ENCODE measurements around the gene TMEM91.
A peak's percentile ranks its signal among the peaks of the same experiment; 100 is the strongest.

The TMEM91 gene

GRCh38 chr19:41425174-41426115 is 49.1 kb downstream of the TMEM91 start:
- Histone ChIP-seq H3K4me1 (ENCODE audit: control insufficient read depth, insufficient read depth, low read length) (peaks cover 18% of the 10 kb centered on the region), H3K9me3 (ENCODE audit: control insufficient read depth, insufficient read depth, low read depth, low read length) (no peaks in the 10 kb centered on the region), H3K27me3 (ENCODE audit: control insufficient read depth, insufficient read depth, low read length) (no peaks in the 10 kb centered on the region), H3K27ac (ENCODE audit: low read depth, low read length) (no peak overlapping the region), H3K9ac (ENCODE audit: low read length) (no peak overlapping the region), H3K36me3 (ENCODE audit: control insufficient read depth, insufficient read depth, low read length) (peaks cover 37% of the 10 kb centered on the region), H3K4me3 (ENCODE audit: low read depth, low read length) (no peak overlapping the region)

GRCh38 chr19:41426116-41426841 is 49.9 kb downstream of the TMEM91 start:
- Histone ChIP-seq H3K4me3 (ENCODE audit: low read depth, low read length) (peak overlapping the region; percentile 67), H3K27ac (ENCODE audit: low read depth, low read length) (peak overlapping the region; percentile 42; the same call in 1 of the 2 replicates)

GRCh38 chr19:41426952-41427646 is 50.8 kb downstream of the TMEM91 start, which contains the start of gene B3GNT8:
TSS of gene B3GNT8 (minus strand) at chr19:41427374. CDS start at chr19:41426778, 596 bp downstream.
- Histone ChIP-seq H3K4me1 (ENCODE audit: control insufficient read depth, insufficient read depth, low read length) (peaks cover 18% of the 10 kb centered on the region), H3K4me3 (ENCODE audit: low read depth, low read length) (peak within 1 kb of the TSS; percentile 67), H3K27me3 (ENCODE audit: control insufficient read depth, insufficient read depth, low read length) (no peaks in the 10 kb centered on the region), H3K36me3 (ENCODE audit: control insufficient read depth, insufficient read depth, low read length) (peaks cover 46% of the 10 kb centered on the region), H3K9me3 (ENCODE audit: control insufficient read depth, insufficient read depth, low read depth, low read length) (no peaks in the 10 kb centered on the region), H3K27ac (ENCODE audit: low read depth, low read length) (peak within 1 kb of the TSS; percentile 42; the same call in 1 of the 2 replicates), H3K9ac (ENCODE audit: low read length) (peak within 1 kb of the TSS; percentile 72)

More at GRCh38 chr19:41426116-41426841, 49.9 kb downstream of the TMEM91 start:
- Histone ChIP-seq H3K4me1 (ENCODE audit: control insufficient read depth, insufficient read depth, low read length) (peaks cover 18% of the 10 kb centered on the region), H3K9ac (ENCODE audit: low read length) (peak overlapping the region; percentile 72), H3K36me3 (ENCODE audit: control insufficient read depth, insufficient read depth, low read length) (peaks cover 40% of the 10 kb centered on the region), H3K27me3 (ENCODE audit: control insufficient read depth, insufficient read depth, low read length) (no peaks in the 10 kb centered on the region), H3K9me3 (ENCODE audit: control insufficient read depth, insufficient read depth, low read depth, low read length) (no peaks in the 10 kb centered on the region)

- Histone ChIP-seq H3K27ac (ENCODE audit: low read depth, low read length) (no peak overlapping the region), H3K27me3 (ENCODE audit: control insufficient read depth, insufficient read depth, low read length) (no peaks in the 10 kb centered on the region), H3K4me1 (ENCODE audit: control insufficient read depth, insufficient read depth, low read length) (peaks cover 18% of the 10 kb centered on the region), H3K36me3 (ENCODE audit: control insufficient read depth, insufficient read depth, low read length) (peaks cover 46% of the 10 kb centered on the region), H3K9me3 (ENCODE audit: control insufficient read depth, insufficient read depth, low read depth, low read length) (no peaks in the 10 kb centered on the region), H3K4me3 (ENCODE audit: low read depth, low read length) (peak overlapping the region; percentile 67), H3K9ac (ENCODE audit: low read length) (peak overlapping the region; percentile 62)
These were observed 51.5 kb downstream of the TMEM91 start for GRCh38 chr19:41427647-41428480.

- H3K27ac ChIP-seq (ENCODE audit: low read depth, low read length) = no peak overlapping the region
These were observed 52.1 kb downstream of the TMEM91 start for GRCh38 chr19:41428481-41428859.

GRCh38 chr19:41430922-41431321 is 54.6 kb downstream of the TMEM91 start:
- Histone ChIP-seq H3K27ac (ENCODE audit: low read depth, low read length) (no peak overlapping the region), H3K9me3 (ENCODE audit: control insufficient read depth, insufficient read depth, low read depth, low read length) (no peaks in the 10 kb centered on the region), H3K9ac (ENCODE audit: low read length) (no peak overlapping the region), H3K27me3 (ENCODE audit: control insufficient read depth, insufficient read depth, low read length) (no peaks in the 10 kb centered on the region), H3K4me3 (ENCODE audit: low read depth, low read length) (no peak overlapping the region), H3K36me3 (ENCODE audit: control insufficient read depth, insufficient read depth, low read length) (peaks cover 33% of the 10 kb centered on the region), H3K4me1 (ENCODE audit: control insufficient read depth, insufficient read depth, low read length) (peaks cover 18% of the 10 kb centered on the region)

More at GRCh38 chr19:41428481-41428859, 52.1 kb downstream of the TMEM91 start:
- Histone ChIP-seq H3K4me3 (ENCODE audit: low read depth, low read length) (peak overlapping the region; percentile 67), H3K27me3 (ENCODE audit: control insufficient read depth, insufficient read depth, low read length) (no peaks in the 10 kb centered on the region), H3K9ac (ENCODE audit: low read length) (no peak overlapping the region), H3K36me3 (ENCODE audit: control insufficient read depth, insufficient read depth, low read length) (peaks cover 48% of the 10 kb centered on the region), H3K4me1 (ENCODE audit: control insufficient read depth, insufficient read depth, low read length) (peaks cover 18% of the 10 kb centered on the region), H3K9me3 (ENCODE audit: control insufficient read depth, insufficient read depth, low read depth, low read length) (no peaks in the 10 kb centered on the region)

- H3K9me3 ChIP-seq (ENCODE audit: control insufficient read depth, insufficient read depth, low read depth, low read length) = no peaks in the 10 kb centered on the region
- H3K4me1 ChIP-seq (ENCODE audit: control insufficient read depth, insufficient read depth, low read length) = peaks cover 15% of the 10 kb centered on the region
- H3K27me3 ChIP-seq (ENCODE audit: control insufficient read depth, insufficient read depth, low read length) = no peaks in the 10 kb centered on the region
- H3K27ac ChIP-seq (ENCODE audit: low read depth, low read length) = no peak overlapping the region
- H3K9ac ChIP-seq (ENCODE audit: low read length) = no peak overlapping the region
- H3K4me3 ChIP-seq (ENCODE audit: low read depth, low read length) = no peak overlapping the region
- peaks cover 36% of the 10 kb centered on the region for H3K36me3 ChIP-seq (ENCODE audit: control insufficient read depth, insufficient read depth, low read length)
These were observed 55.4 kb downstream of the TMEM91 start for GRCh38 chr19:41431426-41432386.

- Histone ChIP-seq H3K9me3 (ENCODE audit: control insufficient read depth, insufficient read depth, low read depth, low read length) (no peaks in the 10 kb centered on the region), H3K9ac (ENCODE audit: low read length) (no peak overlapping the region), H3K36me3 (ENCODE audit: control insufficient read depth, insufficient read depth, low read length) (peaks cover 42% of the 10 kb centered on the region), H3K27ac (ENCODE audit: low read depth, low read length) (peak overlapping the region; percentile 50; the same call in 1 of the 2 replicates), H3K4me1 (ENCODE audit: control insufficient read depth, insufficient read depth, low read length) (peaks cover 5% of the 10 kb centered on the region; the same call in 1 of the 2 replicates), H3K27me3 (ENCODE audit: control insufficient read depth, insufficient read depth, low read length) (no peaks in the 10 kb centered on the region), H3K4me3 (ENCODE audit: low read depth, low read length) (no peak overlapping the region)
These were observed 56.8 kb downstream of the TMEM91 start for GRCh38 chr19:41433171-41433570.
